Body of pancreas (tissue), 4 donors: ENCODE data around the gene TAF6. TPM values are rescaled to one million over a fixed set of nuclear protein-coding genes. Genes with fewer than 3 reads are reported as not detected.

ENCODE experiments used
- ATAC-seq: fragments of 150-250 bp; one replicate; pipeline ENCODE4 v1.9.1; 2016
- DNase-seq, 4 donors: peaks; one replicate each; pipeline ENCODE4 v3.0.0-alpha.2; 2019
- H3K27ac ChIP-seq, 4 donors: fragments of 200-600 bp; sonication (generic); 1 replicate in 3 of 4; 2 replicates in 1 of 4; pipeline versions ENCODE4 v1.5.1 to v1.6.1; 2016 to 2019; ENCODE audit warnings: mild to moderate bottlenecking in 1 of 4, mixed read lengths in 1 of 4, moderate library complexity in 1 of 4
- H3K27me3 ChIP-seq, 2 donors: fragments of 200-600 bp; sonication (generic); one replicate each; pipeline ENCODE4 v1.6.0; 2016; ENCODE audit warnings: mild to moderate bottlenecking in 1 of 2
- H3K36me3 ChIP-seq, 2 donors: fragments of 200-600 bp; sonication (generic); replicated peaks in 1 of 2; 2 replicates each; pipeline ENCODE4 v1.5.1; 2016; ENCODE audit warnings: low read depth in 2 of 2; ENCODE audit not compliant: insufficient read depth in 1 of 2
- H3K4me1 ChIP-seq: fragments of 200-600 bp; sonication (generic); one replicate; pipeline ENCODE4 v1.6.0; 2016
- H3K4me3 ChIP-seq, 2 donors: fragments of 200-600 bp; sonication (generic); 1 replicate in 1 of 2; 2 replicates in 1 of 2; pipeline ENCODE4 v1.5.1; 2016 to 2019
- H3K9me3 ChIP-seq, 3 donors: fragments of 200-600 bp; sonication (generic); 1 replicate in 2 of 3; 2 replicates in 1 of 3; pipeline ENCODE4 v1.5.1; 2016
- CTCF ChIP-seq, 7 experiments: fragments of 450-650 bp in 4 of 7; fragments of 200-600 bp in 3 of 7; sonication (generic) in 3 of 7; IDR thresholded peaks; one replicate each; pipeline ENCODE4 v1.5.1; 2016 to 2019; ENCODE audit warnings: antibody characterized with exemption in 7 of 7
- POLR2A ChIP-seq, 3 donors: fragments of 450-650 bp; IDR thresholded peaks; one replicate each; pipeline ENCODE4 v1.6.1; 2016; ENCODE audit warnings: antibody characterized with exemption in 3 of 3, mild to moderate bottlenecking in 2 of 3
- WGBS, 2 donors: methylation state at CpG; one replicate each; pipeline ENCODE4 v1.1.5; 2017; 5-methylcytosine and 5-hydroxymethylcytosine counted together
- intact Hi-C: fragments of 100-400 bp; cut with DNase I; formaldehyde crosslinking; loops from one replicate; pipeline ENCODE4 v1.15.1; 2023
- total RNA-seq, 2 donors: library from RNA; depleted of rRNA; stranded (reverse); fragments of >200 nt; gene quantifications; one replicate each; pipeline ENCODE4 v1.1.0, GENCODE V29; 2016

TAF6 gene
- total RNA-seq, 2 donors from 2014 or later: 30.4 to 51.7 TPM

GRCh38 chr7:100126931-100127865, 8.0 kb upstream of the TAF6 start, which contains the start of gene MBLAC1:
TSS of gene MBLAC1 (plus strand) at chr7:100126967. CDS start at chr7:100127396, 429 bp downstream.
- TF ChIP-seq CTCF (IDR thresholded peaks at IDR 0.05) (no peak), POLR2A (IDR thresholded peaks at IDR 0.05) (peak; percentile 12 to 73 (median 68))

GRCh38 chr7:100126239-100126930, 7.2 kb upstream of the TAF6 start:
- peak overlapping the region; percentile 73 to 82 for H3K4me3 ChIP-seq
- peak overlapping the region; percentile 94 to 99 (median 98) for H3K27ac ChIP-seq
- no peaks in the 10 kb centered on the region for H3K36me3 ChIP-seq
- H3K4me1 ChIP-seq: peaks cover 38% of the 10 kb centered on the region
- WGBS, 2 donors: 12% methylated on average over 29 of the region's 29 CpGs
- H3K27me3 ChIP-seq: no peaks in the 10 kb centered on the region
- H3K9me3 ChIP-seq: no peaks in the 10 kb centered on the region
- intact Hi-C loops: no loop called here
- ATAC-seq: no peak
- DNase-seq: no peak
- TF ChIP-seq CTCF (IDR thresholded peaks at IDR 0.05) (peak in 1 of 7 experiments; percentile 22), POLR2A (IDR thresholded peaks at IDR 0.05) (no peak)

More at GRCh38 chr7:100126931-100127865, 8.0 kb upstream of the TAF6 start, which contains the start of gene MBLAC1:
- ATAC-seq (peak; percentile 90), DNase-seq (peak; percentile 91 to 94 (median 93))
- Histone ChIP-seq H3K9me3 (no peaks in the 10 kb centered on the region), H3K4me3 (peak within 1 kb of the TSS; percentile 73 to 82), H3K27ac (peak within 1 kb of the TSS; percentile 94 to 99 (median 98)), H3K4me1 (peaks cover 42% of the 10 kb centered on the region), H3K36me3 (no peaks in the 10 kb centered on the region), H3K27me3 (no peaks in the 10 kb centered on the region)
- 0 to 1% methylated on average over 41 to 64 of the region's 85 CpGs for WGBS, 2 donors
- intact Hi-C loops: no loop called here

GRCh38 chr7:100124301-100125230, 5.4 kb upstream of the TAF6 start:
- peaks cover 38% of the 10 kb centered on the region for H3K4me1 ChIP-seq
- no peak overlapping the region for H3K4me3 ChIP-seq
- H3K27ac ChIP-seq: no peak overlapping the region
- H3K9me3 ChIP-seq: no peaks in the 10 kb centered on the region
- no peaks in the 10 kb centered on the region for H3K36me3 ChIP-seq
- intact Hi-C loops: no loop called here
- TF ChIP-seq CTCF (IDR thresholded peaks at IDR 0.05): no peak
- TF ChIP-seq POLR2A (IDR thresholded peaks at IDR 0.05): no peak
- 79 to 80% methylated on average over 4 of the region's 4 CpGs for WGBS, 2 donors
- DNase-seq (no peak), ATAC-seq (no peak)
- no peaks in the 10 kb centered on the region for H3K27me3 ChIP-seq

GRCh38 chr7:100122568-100122967, 3.4 kb upstream of the TAF6 start:
- H3K4me1 ChIP-seq: peaks cover 37% of the 10 kb centered on the region
- 89 to 91% methylated on average over 1 of the region's 1 CpG for WGBS, 2 donors

More at GRCh38 chr7:100122568-100122967, 3.4 kb upstream of the TAF6 start:
- Histone ChIP-seq H3K36me3 (no peaks in the 10 kb centered on the region), H3K27me3 (no peaks in the 10 kb centered on the region), H3K9me3 (no peaks in the 10 kb centered on the region), H3K4me3 (no peak overlapping the region), H3K27ac (no peak overlapping the region)
- DNase-seq (no peak), ATAC-seq (no peak)
- intact Hi-C loops: no loop called here
- no peak for TF ChIP-seq CTCF (IDR thresholded peaks at IDR 0.05)
- TF ChIP-seq POLR2A (IDR thresholded peaks at IDR 0.05): no peak
